IMR-90 (cell line): ENCODE data around the gene CCND1. TPM values are rescaled to one million over a fixed set of nuclear protein-coding genes. Genes with fewer than 3 reads are reported as not detected.

Experiments used
- ATAC-seq: fragments of 200-7000 bp; cut with Tn5 transposase; 2 replicates; pipeline ENCODE4 v1.9.1; 2020; ENCODE audit warnings: low read depth, mild to moderate bottlenecking, moderate library complexity
- BruUV-seq: library from RNA; stranded (reverse); fragments of 400-500 nt; replicated peaks from 2 replicates; lab custom pipeline; 2021; lab: Mats Ljungman, UMichigan
- CTCF ChIA-PET: fragments of 300-600 bp; formaldehyde crosslinking; extraction: SDS; loops from one replicate; lab custom pipeline; 2021; ENCODE audit warnings: antibody characterized with exemption; lab: Yijun Ruan, JAX
- POLR2A ChIA-PET: fragments of 300-600 bp; sonication (Branson Sonifier 250); formaldehyde crosslinking; loops from one replicate; lab custom pipeline; 2022; ENCODE audit warnings: antibody characterized with exemption; ENCODE audit not compliant: unreplicated experiment; lab: Charles Lee
- DNase-seq: peaks from one replicate; pipeline ENCODE4 v3.0.0; 2013
- H2AFZ ChIP-seq: replicated peaks from 2 replicates; pipeline ENCODE3; 2013; ENCODE audit warnings: low read length, mild to moderate bottlenecking; ENCODE audit not compliant: poor library complexity
- H2AK5ac ChIP-seq: 2 replicates; pipeline ENCODE4 v1.6.1; 2013; ENCODE audit warnings: low read depth, low read length, inconsistent platforms
- H2AK9ac ChIP-seq: replicated peaks from 2 replicates; pipeline ENCODE3; 2013; ENCODE audit warnings: mild to moderate bottlenecking, low read depth, low read length, moderate library complexity; ENCODE audit not compliant: poor library complexity
- H2BK120ac ChIP-seq: 2 replicates; pipeline ENCODE4 v1.6.1; 2013; ENCODE audit warnings: low read depth, low read length, inconsistent platforms
- H2BK15ac ChIP-seq: 3 replicates; pipeline ENCODE4 v1.6.1; 2013; ENCODE audit warnings: low read depth, low read length, inconsistent platforms
- H2BK20ac ChIP-seq: 2 replicates; pipeline ENCODE4 v1.6.1; 2013; ENCODE audit warnings: low read depth, mild to moderate bottlenecking, inconsistent platforms, low read length, moderate library complexity
- H2BK5ac ChIP-seq: 2 replicates; pipeline ENCODE4 v1.6.1; 2013; ENCODE audit warnings: mild to moderate bottlenecking, low read depth, low read length, inconsistent platforms; ENCODE audit not compliant: poor library complexity, severe bottlenecking
- H3K14ac ChIP-seq: replicated peaks from 2 replicates; pipeline ENCODE4 v1.6.1; 2013; ENCODE audit warnings: low read depth, low read length, inconsistent platforms
- H3K18ac ChIP-seq: 2 replicates; pipeline ENCODE4 v1.6.1; 2013; ENCODE audit warnings: low read depth, low read length, control low read depth
- H3K23ac ChIP-seq: 2 replicates; pipeline ENCODE4 v1.6.1; 2013; ENCODE audit warnings: low read depth, low read length, inconsistent platforms
- H3K27ac ChIP-seq: 2 replicates; pipeline ENCODE4 v1.5.1; 2013; ENCODE audit warnings: mild to moderate bottlenecking, control low read depth, low read length; ENCODE audit not compliant: insufficient read depth
- H3K27me3 ChIP-seq: 2 replicates; pipeline ENCODE4 v1.6.1; 2013; ENCODE audit warnings: low read length; ENCODE audit not compliant: control insufficient read depth, insufficient read depth
- H3K36me3 ChIP-seq: 2 replicates; pipeline ENCODE4 v1.6.1; 2013; ENCODE audit warnings: low read length, mixed read lengths; ENCODE audit not compliant: control insufficient read depth, insufficient read depth
- H3K4ac ChIP-seq: 2 replicates; pipeline ENCODE4 v1.6.1; 2013; ENCODE audit warnings: low read depth, low read length, inconsistent platforms
- H3K4me1 ChIP-seq: 2 replicates; pipeline ENCODE4 v1.6.1; 2013; ENCODE audit warnings: low read length, mixed read lengths; ENCODE audit not compliant: control insufficient read depth, insufficient read depth
- H3K4me2 ChIP-seq: 2 replicates; pipeline ENCODE4 v1.6.1; 2013; ENCODE audit warnings: low read depth, mild to moderate bottlenecking, control low read depth, low read length, moderate library complexity
- H3K4me3 ChIP-seq: 2 replicates; pipeline ENCODE4 v1.5.1; 2013; ENCODE audit warnings: low read depth, mild to moderate bottlenecking, control low read depth, low read length, moderate library complexity; ENCODE audit not compliant: insufficient read depth
- H3K56ac ChIP-seq: 2 replicates; pipeline ENCODE4 v1.6.1; 2013; ENCODE audit warnings: low read length, inconsistent platforms; ENCODE audit not compliant: insufficient read depth; ENCODE audit errors: extremely low read depth
- H3K79me1 ChIP-seq, 2 experiments: 2 replicates each; pipeline ENCODE4 v1.6.1; 2013; ENCODE audit warnings: low read length in 2 of 2, inconsistent platforms in 1 of 2, low read depth in 1 of 2
- H3K9ac ChIP-seq: 2 replicates; pipeline ENCODE4 v1.6.1; 2013; ENCODE audit warnings: low read depth, low read length, control low read depth
- H3K9me1 ChIP-seq: 2 replicates; pipeline ENCODE4 v1.6.1; 2013; ENCODE audit warnings: low read length, inconsistent platforms; ENCODE audit not compliant: insufficient read depth
- H3K9me3 ChIP-seq: 2 replicates; pipeline ENCODE4 v1.6.1; 2013; ENCODE audit warnings: low read length; ENCODE audit not compliant: control insufficient read depth, insufficient read depth
- H4K20me1 ChIP-seq: 2 replicates; pipeline ENCODE4 v1.6.1; 2013; ENCODE audit warnings: low read length, inconsistent platforms; ENCODE audit not compliant: insufficient read depth
- H4K5ac ChIP-seq: 2 replicates; pipeline ENCODE4 v1.6.1; 2013; ENCODE audit warnings: mild to moderate bottlenecking, low read depth, low read length, control low read depth
- H4K8ac ChIP-seq, 2 experiments: 2 replicates each; pipeline ENCODE4 v1.6.1; 2013; ENCODE audit warnings: low read depth in 2 of 2, low read length in 2 of 2, control low read depth in 1 of 2, inconsistent platforms in 1 of 2
- H4K91ac ChIP-seq: 2 replicates; pipeline ENCODE4 v1.6.1; 2013; ENCODE audit warnings: low read depth, low read length, inconsistent platforms; ENCODE audit not compliant: insufficient read depth
- BHLHE40 ChIP-seq: fragments of 150-350 bp; IDR thresholded peaks from 2 replicates; pipeline ENCODE4 v1.6.1; 2016; ENCODE audit warnings: mild to moderate bottlenecking, low read depth, low read length
- CEBPB ChIP-seq: IDR thresholded peaks from 2 replicates; pipeline ENCODE4 v1.6.1; 2012; ENCODE audit warnings: low read depth, low read length, improper control_type of control experiment
- CHD1 ChIP-seq: IDR thresholded peaks from 2 replicates; pipeline ENCODE4 v1.6.1; 2012; ENCODE audit warnings: low read depth, low read length, improper control_type of control experiment
- MAFK ChIP-seq: IDR thresholded peaks from 2 replicates; pipeline ENCODE4 v1.6.1; 2012; ENCODE audit warnings: low read depth, low read length, improper control_type of control experiment
- MAZ ChIP-seq: IDR thresholded peaks from 2 replicates; pipeline ENCODE4 v1.6.1; 2012; ENCODE audit warnings: low read depth, mild to moderate bottlenecking, low read length, improper control_type of control experiment, moderate library complexity, borderline replicate concordance
- MXI1 ChIP-seq: IDR thresholded peaks from 2 replicates; pipeline ENCODE4 v1.6.1; 2012; ENCODE audit warnings: low read depth, mild to moderate bottlenecking, low read length, moderate library complexity, borderline replicate concordance
- NFE2L2 ChIP-seq: fragments of 150-350 bp; IDR thresholded peaks from 2 replicates; pipeline ENCODE4 v1.6.1; 2016; ENCODE audit warnings: low read depth, mild to moderate bottlenecking, low read length
- RAD21 ChIP-seq: IDR thresholded peaks from 2 replicates; pipeline ENCODE4 v1.6.1; 2012; ENCODE audit warnings: low read length, improper control_type of control experiment
- RFX5 ChIP-seq: IDR thresholded peaks from 2 replicates; pipeline ENCODE4 v1.8.0; 2012; ENCODE audit warnings: low read depth, mild to moderate bottlenecking, low read length, moderate library complexity
- SMC3 ChIP-seq: fragments of 150-350 bp; IDR thresholded peaks from 2 replicates; pipeline ENCODE4 v1.6.1; 2016; ENCODE audit warnings: low read depth, mild to moderate bottlenecking, antibody characterized with exemption, low read length, moderate library complexity
- WGBS, 2 experiments: methylation state at CpG; one replicate each; pipeline versions ENCODE4 v1.1.5 to v1.1.7; 2013; ENCODE audit warnings: missing lambda C conversion rate in 2 of 2; ENCODE audit not compliant: insufficient read length in 1 of 2; ENCODE audit errors: extremely low coverage in 2 of 2; 5-methylcytosine and 5-hydroxymethylcytosine counted together
- dilution Hi-C: fragments of 300-500 bp; cut with HindIII; formaldehyde crosslinking; loops from one replicate; pipeline ENCODE4 v1.14.3; 2018; ENCODE audit warnings: low sequenced_read_pairs; ENCODE audit not compliant: unreplicated experiment
- in situ Hi-C: fragments of 300-500 bp; cut with MboI; formaldehyde crosslinking; loops from 3 replicates; pipeline ENCODE4 v1.14.3; 2019; ENCODE audit warnings: low sequenced_read_pairs, inconsistent platforms, mixed read lengths
- intact Hi-C: fragments of 100-400 bp; cut with micrococcal nuclease; formaldehyde crosslinking; loops from 2 replicates; pipeline ENCODE4 v1.10.0; 2022
- polyA plus RNA-seq, 3 experiments: library from polyadenylated mRNA; depleted of rRNA; stranded (reverse); fragments of >200 nt; gene quantifications; 2 replicates each; pipeline ENCODE4 v1.2.3, GENCODE V29; 2012; ENCODE audit warnings: low replicate concordance in 1 of 3
- total RNA-seq: library from RNA; depleted of rRNA; stranded (reverse); fragments of >200 nt; gene quantifications from 2 replicates; pipeline ENCODE4 v1.2.3, GENCODE V29; 2012
- TF ChIP-seq, protein P1 (sequence below): fragments of 150-350 bp; IDR thresholded peaks from 2 replicates; pipeline ENCODE4 v1.6.1; 2016; ENCODE audit warnings: low read depth, mild to moderate bottlenecking, low read length, moderate library complexity, borderline replicate concordance
- TF ChIP-seq, protein P2 (sequence below): conservative IDR thresholded peaks from 2 replicates; pipeline ENCODE4 v1.5.1; 2012; ENCODE audit warnings: mild to moderate bottlenecking, low read depth, low read length, improper control_type of control experiment
- TF ChIP-seq, protein P3 (sequence below): fragments of 150-350 bp; IDR thresholded peaks from 2 replicates; pipeline ENCODE4 v1.6.1; 2017; ENCODE audit warnings: mild to moderate bottlenecking, antibody characterized with exemption, low read length, low read depth

CCND1 gene
- total and polyA plus RNA-seq, 2 of the 4 experiments (the other 2 are of a cell fraction): 481 to 748 TPM

DNA sequence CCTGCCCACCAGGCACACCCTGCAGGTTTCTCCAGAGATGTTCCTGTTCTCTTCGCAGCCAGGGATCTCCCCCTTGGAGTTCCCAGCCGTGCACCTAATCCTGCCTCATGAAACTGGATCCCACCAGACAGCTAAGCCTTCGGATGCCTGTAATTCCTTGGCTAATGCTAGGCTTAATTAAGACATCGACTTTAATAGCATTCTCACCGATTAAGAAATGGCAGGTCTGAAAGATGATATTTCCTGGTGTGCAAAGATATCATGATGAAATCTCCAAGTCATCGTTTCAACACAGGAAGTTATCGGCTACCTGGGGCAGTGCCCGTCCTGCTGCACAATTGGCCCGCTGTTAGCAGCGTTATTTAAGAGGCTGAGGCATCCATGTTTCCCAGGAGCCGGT is 41.5 kb upstream of the CCND1 start:
- Histone ChIP-seq H4K5ac (no peak overlapping the region), H3K56ac (no peak overlapping the region), H3K4ac (no peak overlapping the region), H2AK5ac (no peak overlapping the region), H3K79me1 (no peaks in the 10 kb centered on the region), H3K27ac (no peak overlapping the region), H3K18ac (no peak overlapping the region), H2BK5ac (no peak overlapping the region), H3K4me3 (no peak overlapping the region), H3K36me3 (no peaks in the 10 kb centered on the region), H2AFZ (no peak overlapping the region), H2BK120ac (no peak overlapping the region), H3K9ac (no peak overlapping the region), H3K23ac (no peak overlapping the region), H3K27me3 (no peaks in the 10 kb centered on the region; the same call in 1 of the 2 replicates), H4K20me1 (no peaks in the 10 kb centered on the region), H4K8ac (no peak overlapping the region; a peak in 1 of 4 replicates), H3K4me1 (no peaks in the 10 kb centered on the region), H2BK15ac (no peak overlapping the region), H3K9me3 (peaks cover 2% of the 10 kb centered on the region; the same call in 1 of the 2 replicates), H3K9me1 (peaks cover 10% of the 10 kb centered on the region), H2AK9ac (no peak overlapping the region), H3K14ac (no peak overlapping the region), H2BK20ac (no peak overlapping the region), H3K4me2 (no peak overlapping the region), H4K91ac (no peak overlapping the region)
- in situ Hi-C loops (no loop called here), dilution Hi-C loops (no loop called here), intact Hi-C loops (no loop called here)
- no peak for TF ChIP-seq MAZ
- no peak for TF ChIP-seq RAD21
- TF ChIP-seq CEBPB: no peak
- TF ChIP-seq RFX5: no peak
- TF ChIP-seq, protein P1, sequence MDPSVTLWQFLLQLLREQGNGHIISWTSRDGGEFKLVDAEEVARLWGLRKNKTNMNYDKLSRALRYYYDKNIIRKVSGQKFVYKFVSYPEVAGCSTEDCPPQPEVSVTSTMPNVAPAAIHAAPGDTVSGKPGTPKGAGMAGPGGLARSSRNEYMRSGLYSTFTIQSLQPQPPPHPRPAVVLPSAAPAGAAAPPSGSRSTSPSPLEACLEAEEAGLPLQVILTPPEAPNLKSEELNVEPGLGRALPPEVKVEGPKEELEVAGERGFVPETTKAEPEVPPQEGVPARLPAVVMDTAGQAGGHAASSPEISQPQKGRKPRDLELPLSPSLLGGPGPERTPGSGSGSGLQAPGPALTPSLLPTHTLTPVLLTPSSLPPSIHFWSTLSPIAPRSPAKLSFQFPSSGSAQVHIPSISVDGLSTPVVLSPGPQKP: no peak
- no peak for TF ChIP-seq SMC3
- TF ChIP-seq NFE2L2: no peak
- no peak for TF ChIP-seq CHD1
- TF ChIP-seq, protein P2, sequence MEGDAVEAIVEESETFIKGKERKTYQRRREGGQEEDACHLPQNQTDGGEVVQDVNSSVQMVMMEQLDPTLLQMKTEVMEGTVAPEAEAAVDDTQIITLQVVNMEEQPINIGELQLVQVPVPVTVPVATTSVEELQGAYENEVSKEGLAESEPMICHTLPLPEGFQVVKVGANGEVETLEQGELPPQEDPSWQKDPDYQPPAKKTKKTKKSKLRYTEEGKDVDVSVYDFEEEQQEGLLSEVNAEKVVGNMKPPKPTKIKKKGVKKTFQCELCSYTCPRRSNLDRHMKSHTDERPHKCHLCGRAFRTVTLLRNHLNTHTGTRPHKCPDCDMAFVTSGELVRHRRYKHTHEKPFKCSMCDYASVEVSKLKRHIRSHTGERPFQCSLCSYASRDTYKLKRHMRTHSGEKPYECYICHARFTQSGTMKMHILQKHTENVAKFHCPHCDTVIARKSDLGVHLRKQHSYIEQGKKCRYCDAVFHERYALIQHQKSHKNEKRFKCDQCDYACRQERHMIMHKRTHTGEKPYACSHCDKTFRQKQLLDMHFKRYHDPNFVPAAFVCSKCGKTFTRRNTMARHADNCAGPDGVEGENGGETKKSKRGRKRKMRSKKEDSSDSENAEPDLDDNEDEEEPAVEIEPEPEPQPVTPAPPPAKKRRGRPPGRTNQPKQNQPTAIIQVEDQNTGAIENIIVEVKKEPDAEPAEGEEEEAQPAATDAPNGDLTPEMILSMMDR: no peak
- no peak for TF ChIP-seq BHLHE40
- TF ChIP-seq MXI1: no peak
- TF ChIP-seq, protein P3, sequence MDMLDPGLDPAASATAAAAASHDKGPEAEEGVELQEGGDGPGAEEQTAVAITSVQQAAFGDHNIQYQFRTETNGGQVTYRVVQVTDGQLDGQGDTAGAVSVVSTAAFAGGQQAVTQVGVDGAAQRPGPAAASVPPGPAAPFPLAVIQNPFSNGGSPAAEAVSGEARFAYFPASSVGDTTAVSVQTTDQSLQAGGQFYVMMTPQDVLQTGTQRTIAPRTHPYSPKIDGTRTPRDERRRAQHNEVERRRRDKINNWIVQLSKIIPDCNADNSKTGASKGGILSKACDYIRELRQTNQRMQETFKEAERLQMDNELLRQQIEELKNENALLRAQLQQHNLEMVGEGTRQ: no peak
- no peak for TF ChIP-seq MAFK
- ChIA-PET POLR2A (no interaction called here), CTCF (no interaction called here)
- DNase-seq (no peak), ATAC-seq (no peak)
- no TSS peak for BruUV-seq
- 90% methylated on average over 7 of the region's 11 CpGs; no CpG with 5 or more reads in 1 of the 2 experiments for WGBS, 2 experiments
